ENCODE data around the gene MAPK13.
"Not testable (repeated sequence)": the region's sequence is repeated elsewhere in the genome, so short reads cannot be mapped to it uniquely, and the experiment has no call there.

MAPK13 gene

GRCh38 chr6:36115412-36115811, 14.9 kb upstream of the MAPK13 start:
- DNase-seq = no peak

- DNase-seq = no peak
Observed at GRCh38 chr6:36116066-36116864, 14.0 kb upstream of the MAPK13 start.

- no peak for DNase-seq
Observed at GRCh38 chr6:36116943-36117342, 13.4 kb upstream of the MAPK13 start.

- no peak for DNase-seq
Observed at GRCh38 chr6:36117658-36118549, 12.4 kb upstream of the MAPK13 start.

- peak; percentile 51 for DNase-seq
Observed at GRCh38 chr6:36118550-36119107, 11.7 kb upstream of the MAPK13 start.

- no peak for DNase-seq
Observed at GRCh38 chr6:36119209-36119608, 11.1 kb upstream of the MAPK13 start.

- DNase-seq = no peak
Observed at GRCh38 chr6:36120018-36120417, 10.3 kb upstream of the MAPK13 start.

- peak; percentile 72 for DNase-seq
Observed at GRCh38 chr6:36120539-36120938, 9.8 kb upstream of the MAPK13 start.

- peak; percentile 53 for DNase-seq
Observed at GRCh38 chr6:36120979-36121786, 9.1 kb upstream of the MAPK13 start.

- no peak for DNase-seq
Observed at GRCh38 chr6:36121787-36122494, 8.4 kb upstream of the MAPK13 start.

- DNase-seq = no peak
Observed at GRCh38 chr6:36122495-36123269, 7.6 kb upstream of the MAPK13 start.

- peak; percentile 95 for DNase-seq
Observed at GRCh38 chr6:36123270-36124139, 6.8 kb upstream of the MAPK13 start.

GRCh38 chr6:36124346-36124745, 6.0 kb upstream of the MAPK13 start:
- not testable (repeated sequence) for DNase-seq

- DNase-seq = no peak
Observed at GRCh38 chr6:36124881-36125280, 5.4 kb upstream of the MAPK13 start.

GRCh38 chr6:36125575-36125974, 4.7 kb upstream of the MAPK13 start:
- no peak for DNase-seq

- DNase-seq = no peak
Observed at GRCh38 chr6:36126121-36126520, 4.2 kb upstream of the MAPK13 start.

- DNase-seq = peak; percentile 25
Observed at GRCh38 chr6:36126553-36127458, 3.5 kb upstream of the MAPK13 start.

GRCh38 chr6:36127462-36128016, 2.8 kb upstream of the MAPK13 start:
- no peak for DNase-seq

- no peak for DNase-seq
Observed at GRCh38 chr6:36128073-36128472, 2.2 kb upstream of the MAPK13 start.

All from activated CD4-positive, alpha-beta T cell treated with anti-CD3 and anti-CD28 coated beads, Interleukin-2, amount 50 U/mL, for 16 hours (primary cell).